ENCODE data around the gene LRRC8E.

DNA sequence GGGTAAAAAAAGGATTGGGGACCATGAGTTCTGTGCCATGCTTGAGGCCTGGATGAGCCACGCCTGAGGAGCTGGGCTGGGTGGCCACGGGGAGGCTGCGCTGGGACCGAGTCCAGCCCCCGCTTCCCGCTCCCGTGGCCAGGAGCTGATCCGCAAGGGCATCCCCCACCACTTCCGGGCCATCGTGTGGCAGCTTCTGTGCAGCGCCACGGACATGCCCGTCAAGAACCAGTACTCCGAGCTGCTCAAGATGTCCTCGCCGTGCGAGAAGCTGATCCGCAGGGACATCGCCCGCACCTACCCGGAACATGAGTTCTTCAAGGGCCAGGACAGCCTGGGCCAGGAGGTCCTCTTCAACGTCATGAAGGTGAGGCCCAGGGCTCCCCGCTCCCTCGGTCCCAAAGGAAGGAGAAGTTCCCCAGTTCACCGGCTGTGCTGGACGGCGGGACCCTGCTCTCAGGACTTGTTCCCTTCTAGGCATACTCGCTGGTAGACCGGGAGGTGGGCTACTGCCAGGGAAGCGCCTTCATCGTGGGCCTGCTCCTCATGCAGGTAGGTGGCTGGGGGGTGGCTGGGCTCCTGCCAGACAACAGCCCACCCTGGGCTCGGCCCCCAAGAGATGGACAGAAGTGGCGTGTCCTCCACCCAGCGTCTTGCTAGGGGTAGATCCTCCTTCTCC is 39.4 kb upstream of the LRRC8E start:
- TF ChIP-seq EZH2 (IDR thresholded peaks at IDR 0.05) (no peak), POLR2AphosphoS5 (IDR thresholded peaks at IDR 0.05; ENCODE audit: borderline replicate concordance, low read depth, low read length) (no peak)
